Measurements from ENCODE around the gene VTI1A.

The VTI1A gene

GRCh38 chr10:112649006-112649821 lies 202.2 kb downstream of the VTI1A start:
- no peak for DNase-seq

- DNase-seq = no peak
These were observed 202.8 kb downstream of the VTI1A start for GRCh38 chr10:112649822-112650152.

DNA sequence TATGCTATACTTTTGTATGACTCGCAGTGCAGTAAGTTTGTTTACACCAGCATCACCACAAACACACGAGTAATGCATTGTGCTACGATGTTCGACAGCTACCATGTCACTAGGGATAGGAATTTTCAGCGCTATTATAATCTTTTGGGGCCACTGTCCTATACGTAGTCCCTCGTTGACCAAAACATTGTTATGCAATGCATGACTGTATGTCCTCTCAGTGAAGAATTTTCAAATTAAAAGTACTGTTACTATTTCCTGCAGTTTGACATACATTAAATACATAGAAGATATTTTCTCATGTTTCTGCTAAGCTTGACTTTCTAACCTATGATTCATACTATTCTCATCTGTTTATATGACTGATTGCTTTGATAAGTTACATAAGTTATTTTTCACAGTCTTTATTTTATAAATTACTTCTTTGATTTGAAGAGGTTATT lies 203.6 kb downstream of the VTI1A start:
- DNase-seq = no peak

- no peak for DNase-seq
These were observed 206.2 kb downstream of the VTI1A start for GRCh38 chr10:112653215-112653614.

DNA sequence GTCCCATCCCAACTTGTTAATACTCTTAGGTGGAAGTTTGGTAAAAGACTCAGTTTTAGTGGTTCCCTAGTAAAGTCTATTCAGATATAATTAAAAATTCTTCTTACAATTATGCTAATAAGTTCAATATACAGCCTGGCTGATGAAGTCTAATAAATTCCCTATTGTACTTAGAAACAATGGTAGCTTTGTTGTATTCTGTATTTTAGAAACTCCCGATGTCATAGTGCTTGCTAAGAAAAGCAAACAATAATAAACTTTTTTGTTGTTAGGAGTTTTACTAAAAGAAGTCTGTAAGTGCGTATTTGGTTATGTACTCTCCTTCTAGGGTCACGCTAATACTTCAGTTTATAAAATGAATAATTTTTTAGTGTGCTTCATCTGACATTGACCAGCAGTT lies 206.8 kb downstream of the VTI1A start:
- no peak for DNase-seq

- no peak for DNase-seq
These were observed 207.8 kb downstream of the VTI1A start for GRCh38 chr10:112654794-112655193.

- DNase-seq = no peak
These were observed 208.7 kb downstream of the VTI1A start for GRCh38 chr10:112655722-112656121.

GRCh38 chr10:112658465-112658864 lies 211.4 kb downstream of the VTI1A start:
- no peak for DNase-seq

DNA sequence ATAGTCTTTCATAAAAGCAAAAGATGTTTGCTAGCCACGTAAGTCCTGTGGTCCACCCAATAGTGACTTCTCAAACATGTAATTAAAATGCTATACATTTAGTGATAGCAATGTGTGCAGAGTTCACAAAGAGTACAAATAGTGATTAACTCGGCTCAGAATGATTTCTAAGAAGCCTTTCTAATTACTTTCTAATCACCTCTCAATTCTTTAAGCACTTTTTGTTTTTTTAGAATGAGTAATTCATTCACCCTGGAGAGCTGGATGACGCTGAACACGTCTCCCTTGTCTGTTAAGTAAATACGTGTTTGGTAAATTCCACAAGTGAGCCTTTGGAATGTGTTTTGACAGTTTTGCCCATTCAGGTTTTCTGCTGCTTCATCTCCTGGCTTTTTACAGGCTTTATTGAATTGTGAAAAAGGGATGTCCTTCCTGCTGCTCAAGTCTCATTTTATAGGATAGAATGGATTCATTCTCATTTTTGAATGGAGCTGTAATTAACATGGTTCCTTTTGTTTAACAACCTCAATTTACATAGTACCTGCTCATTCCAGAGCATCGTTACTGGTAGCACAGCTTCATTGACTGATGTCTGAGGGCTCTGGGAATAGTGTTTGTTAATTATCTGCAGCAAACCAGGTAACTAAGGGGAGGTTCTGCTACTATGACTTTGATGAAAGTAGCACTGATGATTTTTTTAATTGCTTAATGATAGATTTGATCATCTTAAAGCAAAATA lies 212.1 kb downstream of the VTI1A start:
- DNase-seq = no peak

DNA sequence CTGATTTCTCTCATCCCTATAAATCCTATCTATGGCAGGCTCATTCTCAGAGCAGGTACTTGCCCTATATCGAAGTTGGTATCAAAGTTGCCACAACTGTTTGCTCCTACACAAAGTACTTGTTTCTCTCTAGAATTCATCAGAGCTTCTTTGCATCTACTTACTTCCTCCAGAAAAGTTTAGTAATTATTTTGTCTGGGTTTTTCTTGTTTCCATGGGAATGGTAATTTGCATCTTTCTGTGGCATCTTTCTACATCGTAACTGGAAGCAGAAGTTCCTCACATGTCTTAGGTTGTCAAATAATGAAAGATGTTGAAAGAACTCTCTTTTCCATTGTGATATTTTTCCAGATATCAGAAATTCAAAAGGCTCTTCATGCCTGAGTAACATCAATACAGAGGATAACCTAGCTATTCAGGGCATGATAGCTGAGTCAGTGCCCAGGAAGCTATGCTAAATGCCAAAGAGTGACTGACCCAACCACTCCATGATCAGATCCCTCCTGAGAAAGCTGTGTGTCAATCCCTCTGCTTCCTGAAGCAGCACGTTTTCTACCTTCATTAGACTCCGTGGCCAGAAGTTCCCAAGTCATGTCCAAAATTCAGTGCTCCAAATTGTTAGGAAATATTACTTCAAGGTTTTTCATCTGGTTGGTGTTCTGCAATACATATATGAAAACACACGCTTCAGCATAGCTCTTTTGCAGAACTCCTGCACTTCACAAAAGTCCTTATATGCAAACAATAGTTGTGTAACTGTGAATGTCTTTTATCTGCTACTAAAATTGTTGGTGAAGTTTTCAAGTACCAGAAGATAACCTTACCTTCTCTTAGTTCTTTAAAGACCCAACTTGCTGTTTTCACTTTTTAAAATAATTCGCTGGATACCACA lies 216.5 kb downstream of the VTI1A start:
- no peak for DNase-seq

DNA sequence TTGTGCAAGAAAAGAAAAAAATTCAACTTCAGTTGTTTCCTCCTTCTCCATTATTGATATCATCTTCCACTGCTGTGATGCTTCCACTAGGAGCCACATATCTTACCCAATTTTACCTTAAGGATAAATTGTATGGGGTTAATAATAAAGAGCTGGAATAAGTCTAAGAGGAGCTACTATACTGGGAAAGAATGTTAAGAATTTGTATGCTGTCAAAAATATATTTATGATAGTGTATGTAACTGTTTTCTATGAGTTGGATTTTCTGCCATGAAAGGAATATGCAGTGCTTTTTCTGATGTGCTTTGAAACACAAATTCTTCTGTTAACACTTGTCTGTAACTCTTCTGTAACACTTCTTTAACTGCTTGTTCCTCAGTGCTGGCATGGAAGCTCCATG lies 219.1 kb downstream of the VTI1A start:
- no peak for DNase-seq

DNA sequence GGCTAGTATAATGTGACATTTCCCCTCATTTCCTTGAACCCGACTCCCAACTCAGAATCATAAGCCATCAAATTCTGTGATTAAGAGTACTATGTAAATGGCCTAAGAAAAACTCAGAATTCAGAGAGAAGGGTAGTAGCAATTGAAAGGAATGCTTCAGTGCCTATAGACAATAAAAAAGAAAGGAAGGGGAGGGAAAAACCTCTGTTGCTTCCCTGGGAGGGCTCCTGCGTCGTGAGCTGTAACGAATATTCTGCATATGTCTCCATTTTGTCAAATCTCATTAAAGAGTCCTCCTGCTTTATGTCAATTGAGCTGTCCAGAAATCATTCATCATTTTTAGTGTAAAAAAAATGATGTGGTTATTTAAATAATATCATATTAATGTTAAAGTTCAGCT lies 223.0 kb downstream of the VTI1A start:
- DNase-seq = no peak

DNA sequence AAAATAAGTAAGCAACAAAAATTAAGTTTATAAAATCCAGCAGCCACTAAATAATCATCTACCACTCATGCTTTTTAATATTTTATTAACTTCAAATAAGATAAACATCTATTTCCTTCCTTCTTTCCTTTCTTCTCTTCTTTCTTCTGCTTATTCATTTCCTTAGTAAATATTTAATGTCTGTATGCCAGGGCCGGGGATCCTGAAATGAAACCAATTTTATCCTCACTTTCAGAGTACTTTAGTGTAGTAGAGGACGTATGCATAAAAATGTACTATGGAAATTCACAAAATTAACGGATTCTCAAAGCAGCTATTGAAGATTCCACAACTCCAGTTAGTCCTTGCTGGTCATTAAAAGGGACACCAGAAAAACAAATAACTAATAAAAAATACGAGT lies 224.7 kb downstream of the VTI1A start:
- no peak for DNase-seq

- no peak for DNase-seq
These were observed 225.7 kb downstream of the VTI1A start for GRCh38 chr10:112672706-112673105.

DNA sequence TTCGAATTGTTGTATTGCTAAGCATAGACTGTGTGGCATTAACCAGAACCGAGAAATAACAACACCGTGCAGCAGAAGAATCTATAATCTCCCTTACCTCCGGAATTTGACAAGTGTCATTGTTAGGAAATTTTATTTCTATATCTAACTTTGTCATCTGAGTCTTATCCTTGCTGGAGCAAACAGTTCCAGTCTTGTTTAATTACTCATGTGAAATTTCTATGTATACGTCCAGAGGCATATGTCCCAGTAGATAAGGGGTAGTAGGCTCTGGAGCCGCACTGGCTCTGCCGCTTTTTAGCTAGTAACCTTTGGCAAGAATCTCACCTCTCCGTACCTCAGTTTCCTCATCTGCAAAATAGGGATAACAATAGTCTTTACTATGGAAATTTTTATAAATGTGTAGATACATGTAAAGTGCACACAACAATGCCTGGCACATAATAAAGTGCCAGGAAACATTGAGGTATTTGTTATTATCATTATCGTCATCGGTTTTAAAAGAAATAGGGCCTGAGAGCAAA lies 228.6 kb downstream of the VTI1A start:
- no peak for DNase-seq

GRCh38 chr10:112677689-112678088 lies 230.7 kb downstream of the VTI1A start:
- DNase-seq = no peak

DNA sequence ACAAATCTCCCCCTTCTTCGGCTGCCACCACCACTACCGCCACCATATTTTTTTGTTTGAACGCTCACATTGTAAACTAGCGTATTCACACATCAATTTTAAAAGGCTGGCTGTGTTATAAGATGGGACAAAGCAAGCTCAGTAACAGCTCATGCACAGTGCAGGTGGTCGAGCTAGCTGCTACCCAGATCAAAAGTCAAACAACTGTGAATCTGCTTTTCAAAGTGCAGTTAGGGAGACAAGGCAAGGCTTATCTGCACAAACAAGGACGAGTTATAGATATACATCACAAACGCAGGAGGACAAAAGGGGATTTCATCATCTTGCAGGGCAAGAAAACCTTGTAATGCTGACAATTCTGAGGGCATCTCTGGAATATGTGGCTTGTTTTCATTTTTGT lies 231.6 kb downstream of the VTI1A start:
- no peak for DNase-seq

DNA sequence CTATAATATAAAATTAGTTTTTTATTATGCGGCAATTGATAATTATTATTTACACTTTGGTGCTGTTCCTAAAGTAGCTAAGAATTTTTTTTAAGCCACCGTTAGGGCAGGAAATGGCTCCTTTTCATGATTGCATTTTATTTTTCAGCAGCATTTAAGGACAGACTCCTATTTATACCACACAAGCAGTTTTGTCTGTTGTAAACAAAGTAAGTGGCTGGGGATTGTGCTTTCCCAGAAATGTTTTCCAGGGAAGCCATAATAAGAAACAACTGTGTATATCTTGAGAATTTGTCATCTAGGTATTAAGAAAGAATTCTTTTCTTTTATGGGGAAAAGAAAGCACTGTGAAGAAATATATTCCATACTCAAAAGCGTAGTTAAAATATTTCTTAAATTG lies 232.0 kb downstream of the VTI1A start:
- no peak for DNase-seq

DNA sequence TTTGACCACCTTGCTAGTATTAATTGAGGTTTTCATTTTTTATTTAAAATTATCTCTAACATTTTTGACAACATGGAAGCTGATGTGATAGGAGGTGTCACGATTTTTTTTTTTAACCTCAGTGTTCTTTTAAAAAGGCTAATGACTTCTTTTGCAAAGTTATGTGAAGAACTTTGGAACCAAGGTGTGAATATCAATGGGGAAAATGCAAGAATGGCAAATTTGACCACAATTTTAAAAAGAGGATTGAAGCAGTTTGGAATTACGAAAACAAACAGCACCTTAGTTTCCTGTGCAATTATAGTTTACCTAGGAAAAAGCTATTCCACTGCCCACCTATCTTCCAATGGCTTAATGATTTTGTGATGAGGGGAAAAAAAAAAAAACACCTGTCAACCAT lies 232.4 kb downstream of the VTI1A start:
- DNase-seq = no peak

- no peak for DNase-seq
These were observed 233.6 kb downstream of the VTI1A start for GRCh38 chr10:112680586-112680985.

- DNase-seq = no peak
These were observed 240.6 kb downstream of the VTI1A start for GRCh38 chr10:112687647-112688046.

- no peak for DNase-seq
These were observed 242.5 kb downstream of the VTI1A start for GRCh38 chr10:112689327-112690072.

GRCh38 chr10:112695539-112695938 lies 248.5 kb downstream of the VTI1A start:
- no peak for DNase-seq
